Neural crest cell (in vitro differentiated cells): ENCODE results near the gene IGF1R. TPM values are rescaled to one million over a fixed set of nuclear protein-coding genes. Genes with fewer than 3 reads are reported as not detected.
A peak's percentile ranks its signal among the peaks of the same experiment; 100 is the strongest.

Experiments
- DNase-seq: peaks from one replicate; pipeline ENCODE4 v3.0.0; 2021; ENCODE audit warnings: low read depth, mixed read lengths, low spot score
- H3K27ac Mint-ChIP-seq: one replicate; pipeline ENCODE4 v1.8.0; 2021; ENCODE audit warnings: mild to moderate bottlenecking, mixed read lengths; ENCODE audit not compliant: unreplicated experiment
- H3K27me3 Mint-ChIP-seq: 2 replicates; pipeline ENCODE4 v1.8.0; 2021; ENCODE audit warnings: low read depth, mild to moderate bottlenecking, mixed read lengths
- H3K36me3 Mint-ChIP-seq: 2 replicates; pipeline ENCODE4 v1.8.0; 2021; ENCODE audit warnings: low read depth, mild to moderate bottlenecking, mixed read lengths
- H3K4me1 Mint-ChIP-seq: 2 replicates; pipeline ENCODE4 v1.8.0; 2021; ENCODE audit warnings: mixed read lengths
- H3K4me3 Mint-ChIP-seq: one replicate; pipeline ENCODE4 v1.8.0; 2021; ENCODE audit warnings: mild to moderate bottlenecking, mixed read lengths
- H3K9me3 Mint-ChIP-seq: 2 replicates; pipeline ENCODE4 v1.8.0; 2021; ENCODE audit warnings: mixed read lengths
- total RNA-seq: library from RNA; stranded (reverse); gene quantifications from 2 replicates; pipeline ENCODE4 v1.2.1, GENCODE V29; 2021
- TF ChIP-seq, protein P1 (sequence below): fragments of 200-600 bp; sonication (generic); conservative IDR thresholded peaks from 2 replicates; pipeline ENCODE4 v1.5.0; 2021; ENCODE audit warnings: antibody characterized with exemption, mild to moderate bottlenecking

The IGF1R gene
- total RNA-seq, 1 donor from 2014 or later, result 67.6 TPM

DNA sequence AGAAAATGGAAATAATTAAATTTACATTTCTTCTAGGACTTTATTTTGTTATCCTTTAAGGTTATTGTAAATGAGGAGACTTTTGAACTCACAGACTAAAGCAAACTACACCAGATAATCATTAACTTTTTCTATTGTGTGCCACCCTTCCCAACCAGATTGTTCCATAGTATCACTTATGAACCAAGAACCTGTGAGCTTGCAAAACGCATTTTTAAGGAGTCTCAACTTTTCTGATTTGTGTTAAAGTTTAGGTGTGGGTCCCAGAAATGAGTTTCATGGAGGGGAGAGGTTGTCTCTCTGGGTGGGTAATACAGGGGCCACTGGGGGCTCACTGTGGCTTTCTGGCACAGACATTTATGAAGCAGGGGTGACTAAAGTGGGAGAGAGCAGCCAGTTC, 75.7 kb downstream of the IGF1R start:
- H3K4me1 Mint-ChIP-seq, result peaks cover 53% of the 10 kb centered on the region
- no peak overlapping the region for H3K27ac Mint-ChIP-seq
- no peaks in the 10 kb centered on the region for H3K36me3 Mint-ChIP-seq
- TF ChIP-seq, protein P1, sequence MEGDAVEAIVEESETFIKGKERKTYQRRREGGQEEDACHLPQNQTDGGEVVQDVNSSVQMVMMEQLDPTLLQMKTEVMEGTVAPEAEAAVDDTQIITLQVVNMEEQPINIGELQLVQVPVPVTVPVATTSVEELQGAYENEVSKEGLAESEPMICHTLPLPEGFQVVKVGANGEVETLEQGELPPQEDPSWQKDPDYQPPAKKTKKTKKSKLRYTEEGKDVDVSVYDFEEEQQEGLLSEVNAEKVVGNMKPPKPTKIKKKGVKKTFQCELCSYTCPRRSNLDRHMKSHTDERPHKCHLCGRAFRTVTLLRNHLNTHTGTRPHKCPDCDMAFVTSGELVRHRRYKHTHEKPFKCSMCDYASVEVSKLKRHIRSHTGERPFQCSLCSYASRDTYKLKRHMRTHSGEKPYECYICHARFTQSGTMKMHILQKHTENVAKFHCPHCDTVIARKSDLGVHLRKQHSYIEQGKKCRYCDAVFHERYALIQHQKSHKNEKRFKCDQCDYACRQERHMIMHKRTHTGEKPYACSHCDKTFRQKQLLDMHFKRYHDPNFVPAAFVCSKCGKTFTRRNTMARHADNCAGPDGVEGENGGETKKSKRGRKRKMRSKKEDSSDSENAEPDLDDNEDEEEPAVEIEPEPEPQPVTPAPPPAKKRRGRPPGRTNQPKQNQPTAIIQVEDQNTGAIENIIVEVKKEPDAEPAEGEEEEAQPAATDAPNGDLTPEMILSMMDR, result no peak
- H3K9me3 Mint-ChIP-seq, result no peaks in the 10 kb centered on the region
- no peak overlapping the region for H3K4me3 Mint-ChIP-seq
- DNase-seq, result no peak
- no peaks in the 10 kb centered on the region for H3K27me3 Mint-ChIP-seq

DNA sequence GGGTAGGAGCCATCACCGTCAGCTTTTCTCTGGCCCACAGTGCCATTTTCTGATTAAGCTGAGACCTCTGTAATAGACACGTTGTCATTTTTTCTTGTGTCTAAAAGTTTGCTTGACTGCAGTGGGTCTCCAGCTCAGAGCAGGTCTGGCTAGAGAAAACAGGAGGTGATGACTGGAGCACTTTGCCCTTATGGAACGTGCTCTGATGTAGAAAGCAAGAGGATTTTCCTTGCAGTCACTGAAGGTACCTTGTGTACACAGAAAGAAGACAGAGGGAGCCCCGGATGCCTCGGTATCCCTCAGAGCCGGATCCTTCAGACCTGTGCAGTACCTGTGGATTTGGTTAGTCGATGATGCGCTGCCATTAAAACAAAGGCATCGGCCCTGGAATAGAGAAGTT, 76.2 kb downstream of the IGF1R start:
- peaks cover 53% of the 10 kb centered on the region for H3K4me1 Mint-ChIP-seq
- no peak for DNase-seq
- no peaks in the 10 kb centered on the region for H3K27me3 Mint-ChIP-seq
- no peak overlapping the region for H3K4me3 Mint-ChIP-seq
- TF ChIP-seq, protein P1, result no peak
- no peaks in the 10 kb centered on the region for H3K36me3 Mint-ChIP-seq
- H3K27ac Mint-ChIP-seq, result no peak overlapping the region
- H3K9me3 Mint-ChIP-seq, result no peaks in the 10 kb centered on the region

DNA sequence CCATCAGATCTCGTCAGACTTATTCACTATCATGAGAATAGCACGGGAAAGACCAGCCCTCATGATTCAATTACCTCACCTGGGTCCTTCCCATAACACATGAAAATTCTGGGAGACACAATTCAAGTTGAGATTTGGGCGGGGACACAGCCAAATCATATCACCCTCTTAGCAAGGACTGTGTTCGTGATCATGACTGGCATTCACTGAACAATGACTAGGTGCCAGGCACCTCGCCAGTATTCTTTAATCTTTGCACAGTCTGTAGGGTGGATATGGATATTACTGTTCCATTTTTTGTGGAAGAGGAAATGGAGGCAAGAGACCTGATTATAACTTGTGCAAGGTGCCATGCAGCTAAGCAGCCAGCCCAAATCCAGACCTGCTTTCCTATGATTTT, 77.5 kb downstream of the IGF1R start:
- Mint-ChIP-seq H3K4me1 (peaks cover 52% of the 10 kb centered on the region), H3K9me3 (no peaks in the 10 kb centered on the region), H3K27me3 (no peaks in the 10 kb centered on the region), H3K4me3 (no peak overlapping the region), H3K36me3 (no peaks in the 10 kb centered on the region), H3K27ac (no peak overlapping the region)
- TF ChIP-seq, protein P1, result no peak
- no peak for DNase-seq

DNA sequence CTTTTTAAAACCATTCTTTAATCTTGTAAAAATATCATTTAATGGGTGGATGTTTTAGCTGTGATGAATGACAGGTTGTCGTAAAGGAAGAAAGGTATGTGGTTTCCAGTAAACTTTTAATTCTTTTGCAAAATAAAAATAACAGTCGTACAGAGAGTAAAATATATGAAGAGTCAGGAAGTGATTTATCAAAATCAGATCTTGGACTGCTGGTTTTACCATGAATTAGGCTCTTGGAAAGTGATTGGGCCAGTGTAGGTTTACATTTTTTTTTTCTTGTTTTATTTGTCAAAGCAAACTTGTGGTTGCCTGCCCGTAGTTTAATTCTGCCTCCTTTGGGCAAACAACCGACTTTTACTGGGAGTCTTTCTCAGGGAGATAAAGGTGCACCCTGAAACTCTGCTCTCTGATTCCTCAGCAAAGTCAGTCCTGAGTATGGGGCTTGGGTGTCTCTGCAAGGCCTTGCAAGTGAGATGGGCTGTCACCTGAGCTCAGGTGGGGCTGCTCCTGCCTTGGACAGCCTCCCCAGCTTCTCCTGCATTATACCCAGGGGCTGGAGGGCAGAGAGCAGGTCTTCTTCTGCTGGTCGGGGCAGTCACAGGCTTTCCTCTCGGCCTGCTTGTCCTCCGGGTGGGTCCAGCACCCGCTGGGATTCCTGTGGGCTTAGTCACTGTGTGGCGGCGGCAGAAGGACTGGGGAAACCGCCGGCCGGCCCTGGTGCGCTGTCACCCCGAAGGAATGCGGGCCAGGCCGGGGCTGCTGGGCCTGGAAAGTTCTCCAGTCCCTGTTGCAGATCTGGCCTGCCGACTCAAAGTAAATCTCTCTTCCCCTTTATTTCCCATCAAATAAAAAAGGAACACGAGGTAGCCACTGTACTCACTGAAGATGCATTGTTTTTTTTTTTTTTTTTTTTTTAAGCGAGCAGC, 79.0 kb downstream of the IGF1R start:
- TF ChIP-seq, protein P1, result no peak
- H3K4me1 Mint-ChIP-seq, result peaks cover 48% of the 10 kb centered on the region
- H3K4me3 Mint-ChIP-seq, result peak overlapping the region; percentile 27
- H3K9me3 Mint-ChIP-seq, result no peaks in the 10 kb centered on the region
- no peaks in the 10 kb centered on the region for H3K27me3 Mint-ChIP-seq
- peak overlapping the region; percentile 59 for H3K27ac Mint-ChIP-seq
- H3K36me3 Mint-ChIP-seq, result no peaks in the 10 kb centered on the region
- peak; percentile 26 for DNase-seq

DNA sequence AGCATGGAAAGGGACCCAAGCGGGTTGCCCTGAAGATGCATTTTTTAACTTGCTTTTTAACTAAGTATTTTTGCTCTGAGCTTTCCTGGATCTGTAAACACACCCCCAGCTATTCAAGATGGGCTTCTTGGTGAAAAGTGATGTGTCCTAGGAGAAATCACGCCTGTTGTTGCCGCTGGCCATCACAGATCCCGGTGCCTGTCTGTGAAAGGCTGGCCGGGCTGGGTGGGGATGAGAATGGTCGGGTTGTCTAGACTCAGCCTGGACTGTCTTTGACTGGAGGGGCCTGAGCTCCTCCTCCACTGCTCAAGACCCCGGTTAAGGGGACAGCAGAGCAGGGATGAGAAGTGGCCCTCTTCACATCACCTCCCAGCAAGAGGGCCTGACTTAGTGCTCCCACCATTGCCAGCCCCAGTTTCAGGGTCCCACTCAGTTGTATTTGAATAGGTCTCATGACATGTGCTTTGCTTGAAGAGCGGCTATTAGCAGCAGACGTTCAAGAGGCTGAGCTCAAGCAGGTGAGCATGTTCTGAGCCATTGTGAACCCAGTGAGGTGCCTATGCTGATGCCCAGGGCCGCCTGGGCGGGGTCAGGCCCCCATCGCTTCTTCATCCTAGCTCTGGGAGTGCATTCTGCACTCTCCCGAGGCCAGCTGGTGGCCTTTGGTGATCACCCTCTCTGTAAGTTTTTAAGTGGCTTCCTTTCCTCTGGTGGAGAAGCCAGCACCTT, 79.9 kb downstream of the IGF1R start:
- DNase-seq, result no peak
- peaks cover 40% of the 10 kb centered on the region for H3K4me1 Mint-ChIP-seq
- peak overlapping the region; percentile 59 for H3K27ac Mint-ChIP-seq
- no peak overlapping the region for H3K4me3 Mint-ChIP-seq
- no peaks in the 10 kb centered on the region for H3K27me3 Mint-ChIP-seq
- no peaks in the 10 kb centered on the region for H3K9me3 Mint-ChIP-seq
- TF ChIP-seq, protein P1, result no peak
- H3K36me3 Mint-ChIP-seq, result no peaks in the 10 kb centered on the region
